GM19438 (cell line): ENCODE measurements around the gene POU2F2.
"Not testable (repeated sequence)": the region's sequence is repeated elsewhere in the genome, so short reads cannot be mapped to it uniquely, and the experiment has no call there.

Experiments
- ATAC-seq: cut with Tn5 transposase; IDR thresholded peaks from one replicate; pipeline ENCODE4 v1.9.1; 2021; ENCODE audit warnings: low read depth; ENCODE audit not compliant: unreplicated experiment

POU2F2 gene

GRCh38 chr19:42108527-42109389 lies 23.5 kb downstream of the POU2F2 start:
- ATAC-seq: no peak

- ATAC-seq: no peak
Measured at GRCh38 chr19:42105368-42105767, 26.9 kb downstream of the POU2F2 start.

GRCh38 chr19:42102877-42103276 lies 29.4 kb downstream of the POU2F2 start:
- ATAC-seq: no peak

GRCh38 chr19:42100241-42100640 lies 32.0 kb downstream of the POU2F2 start:
- ATAC-seq: not testable (repeated sequence)

DNA sequence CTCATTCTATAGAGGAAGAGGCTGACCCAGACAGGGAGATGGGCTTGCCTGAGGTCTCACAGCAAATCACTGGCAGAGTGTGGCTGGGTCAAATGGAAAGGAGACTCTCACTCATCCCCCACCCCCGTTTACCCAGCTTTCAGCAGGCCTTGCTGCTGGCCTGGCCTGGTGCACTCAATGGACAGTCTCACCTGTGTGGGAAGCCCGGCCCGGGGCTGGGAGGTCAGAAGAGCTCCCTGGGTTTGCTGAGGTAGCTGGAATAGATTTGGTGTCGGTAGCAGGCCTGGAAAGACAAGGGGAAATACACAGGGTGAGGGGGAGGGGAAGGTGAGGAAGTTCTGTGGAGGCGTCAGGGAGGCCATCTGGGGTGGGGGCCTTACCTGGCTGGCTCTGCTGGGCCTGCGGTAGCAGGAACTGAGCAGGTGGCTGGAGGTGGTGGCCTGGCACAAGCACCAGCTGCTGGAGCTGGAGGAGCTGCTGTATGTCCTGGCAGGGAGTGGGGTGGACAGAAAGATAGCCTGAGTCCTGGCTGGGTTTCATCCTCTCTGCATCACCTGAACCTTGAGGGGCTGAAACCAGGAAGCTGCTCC lies 32.8 kb downstream of the POU2F2 start:
- ATAC-seq: no peak

DNA sequence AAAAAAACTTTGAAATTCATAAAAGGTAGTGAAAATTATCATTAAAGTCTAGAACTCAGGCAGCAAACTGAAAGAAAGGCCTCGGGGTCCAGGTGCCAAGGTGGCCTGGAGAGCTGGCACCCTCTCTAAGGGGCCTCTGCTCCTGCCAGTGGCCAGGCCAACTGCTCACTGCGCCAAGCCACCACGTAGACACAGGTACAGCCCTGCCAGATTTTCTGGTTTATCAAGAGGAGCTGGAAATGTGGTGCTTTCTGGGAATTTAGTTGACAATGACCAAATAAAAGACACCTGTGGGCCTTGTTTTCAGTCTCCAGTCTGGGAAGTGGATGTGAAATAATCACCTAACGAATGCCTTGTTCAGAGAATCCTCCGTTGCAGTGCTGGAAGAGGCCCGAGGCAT lies 33.5 kb downstream of the POU2F2 start:
- ATAC-seq: no peak

DNA sequence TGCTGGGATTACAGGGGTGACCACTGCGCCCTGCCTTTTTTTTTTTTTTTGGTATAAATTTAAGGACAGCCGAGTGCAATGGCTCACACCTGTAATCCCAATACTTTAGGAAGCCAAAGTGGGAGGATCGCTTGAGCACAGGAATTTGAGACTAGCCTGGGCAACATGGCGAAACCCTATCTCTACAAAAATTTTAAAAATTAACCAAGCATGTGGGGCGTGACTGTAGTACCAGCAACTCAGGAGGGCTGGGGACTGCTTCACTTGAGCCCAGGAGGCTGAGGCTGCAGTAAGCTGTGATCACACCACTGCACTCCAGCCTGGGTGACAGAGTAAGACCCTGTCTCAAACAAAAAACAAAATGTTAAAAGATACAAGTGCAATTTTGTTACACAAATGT lies 34.8 kb downstream of the POU2F2 start:
- no peak for ATAC-seq

GRCh38 chr19:42096255-42096837 lies 35.9 kb downstream of the POU2F2 start:
- ATAC-seq: no peak

DNA sequence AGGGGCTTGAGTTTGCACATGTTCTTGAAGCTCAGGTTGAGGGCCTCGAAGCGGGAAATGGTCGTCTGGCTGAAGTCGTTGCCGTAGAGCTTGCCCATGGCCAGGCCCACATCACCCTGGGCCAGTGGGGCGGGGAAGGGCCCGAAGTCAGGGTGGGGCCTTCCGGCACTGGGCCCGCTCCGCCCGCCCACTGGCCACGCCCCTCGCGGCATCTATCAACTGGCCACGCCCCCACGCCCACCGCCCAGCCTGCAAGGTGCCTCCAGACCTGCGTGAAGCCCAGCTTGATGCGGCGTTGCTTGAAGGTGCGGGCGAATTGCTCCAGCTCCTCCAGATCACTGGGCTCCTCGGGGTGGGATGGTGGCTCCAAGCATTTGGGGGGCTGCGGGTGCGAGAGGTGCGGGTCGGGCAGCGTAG lies 36.4 kb downstream of the POU2F2 start:
- no peak for ATAC-seq

DNA sequence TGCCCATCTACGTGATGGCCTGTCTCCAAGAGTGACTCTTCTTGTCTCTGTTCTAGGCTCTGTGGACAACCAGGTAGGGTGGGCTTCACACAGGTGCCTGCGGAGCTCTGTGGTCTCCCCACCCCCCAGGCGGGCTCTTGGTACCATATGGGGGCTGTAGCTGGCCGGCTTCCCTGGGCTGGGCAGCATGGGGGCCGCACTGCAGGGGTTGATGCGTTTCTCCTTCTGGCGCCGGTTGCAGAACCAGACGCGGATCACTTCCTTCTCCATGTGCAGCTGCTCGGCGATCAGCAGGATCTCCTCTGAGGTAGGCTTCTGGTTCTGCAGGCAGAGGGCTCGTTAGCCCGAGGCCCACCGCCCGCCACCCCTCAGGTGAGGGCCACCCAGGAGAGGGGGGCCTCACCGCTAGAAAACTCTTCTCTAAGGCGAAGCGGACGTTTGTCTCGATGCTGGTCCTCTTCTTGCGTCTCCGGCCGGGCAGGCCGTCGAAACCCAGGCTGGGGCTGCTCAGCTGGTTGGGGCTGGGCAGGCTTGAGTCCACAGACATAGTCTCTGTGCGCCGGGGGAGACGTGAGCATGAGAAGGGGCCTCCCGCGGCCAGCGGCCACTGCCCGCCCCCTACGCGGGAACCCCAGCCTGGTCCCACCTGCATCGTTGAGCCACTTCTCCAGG lies 37.0 kb downstream of the POU2F2 start:
- no peak for ATAC-seq

DNA sequence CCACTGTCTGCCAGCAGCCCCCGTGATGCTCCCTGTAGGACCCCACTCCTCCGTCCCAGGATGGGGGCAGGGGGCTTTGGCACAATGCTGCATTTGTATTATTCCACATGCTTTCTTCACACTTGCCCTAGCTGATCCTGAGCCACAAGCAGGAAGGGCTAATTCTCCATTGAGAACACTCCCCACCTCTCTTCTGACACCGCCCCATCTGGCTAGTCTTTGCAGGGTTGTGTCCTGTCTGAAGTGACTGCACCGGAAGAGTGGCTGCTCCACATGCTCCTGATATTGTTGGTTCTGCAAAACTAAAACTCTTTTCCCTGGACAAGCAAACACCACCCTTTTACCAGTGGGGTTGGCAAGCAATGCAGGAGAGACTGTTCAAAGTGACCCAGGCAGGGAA lies 38.3 kb downstream of the POU2F2 start:
- ATAC-seq: no peak

DNA sequence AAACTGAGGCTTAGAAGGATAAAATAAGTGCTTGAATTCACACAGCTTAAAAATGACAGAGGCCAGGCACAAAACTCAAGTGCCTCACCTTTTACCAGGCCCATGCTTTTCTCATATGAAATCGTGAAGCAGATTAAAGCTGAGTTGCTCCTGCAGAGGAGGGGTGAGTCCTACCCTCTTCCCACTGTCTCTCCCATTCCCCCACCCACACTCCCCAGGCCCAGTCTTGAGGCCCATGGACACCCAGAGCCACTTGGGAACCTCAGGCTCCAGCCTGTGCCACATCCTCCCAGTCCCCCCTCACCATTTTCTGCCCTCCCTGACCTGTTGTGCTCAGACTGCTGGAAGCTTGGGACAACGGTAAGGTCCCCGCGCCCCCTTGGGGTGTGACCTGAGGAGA lies 38.7 kb downstream of the POU2F2 start:
- ATAC-seq: no peak

GRCh38 chr19:42092350-42092749 lies 39.9 kb downstream of the POU2F2 start:
- ATAC-seq: no peak

GRCh38 chr19:42091742-42092141 lies 40.5 kb downstream of the POU2F2 start:
- ATAC-seq: no peak

DNA sequence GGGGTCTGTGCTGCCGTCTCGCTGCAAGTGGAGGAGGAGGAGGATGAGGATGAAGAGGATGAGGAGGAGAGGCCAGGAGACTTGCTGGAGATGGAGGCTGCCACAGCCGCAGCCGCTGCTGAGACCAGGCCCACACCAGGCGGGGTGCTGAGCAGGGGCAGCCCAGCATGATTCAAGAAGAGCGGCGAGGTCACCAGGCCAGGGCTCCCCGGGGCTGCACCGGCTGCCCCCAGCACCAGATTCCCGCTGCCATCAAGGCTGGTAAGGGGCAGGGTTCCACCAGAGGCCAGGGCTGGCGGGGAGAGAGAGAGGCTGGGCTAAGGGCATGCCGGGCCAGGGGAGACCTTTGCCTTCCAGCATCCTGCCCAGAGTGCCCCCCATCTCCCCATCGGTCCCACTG lies 40.9 kb downstream of the POU2F2 start:
- no peak for ATAC-seq

GRCh38 chr19:42090672-42091071 lies 41.6 kb downstream of the POU2F2 start:
- no peak for ATAC-seq

DNA sequence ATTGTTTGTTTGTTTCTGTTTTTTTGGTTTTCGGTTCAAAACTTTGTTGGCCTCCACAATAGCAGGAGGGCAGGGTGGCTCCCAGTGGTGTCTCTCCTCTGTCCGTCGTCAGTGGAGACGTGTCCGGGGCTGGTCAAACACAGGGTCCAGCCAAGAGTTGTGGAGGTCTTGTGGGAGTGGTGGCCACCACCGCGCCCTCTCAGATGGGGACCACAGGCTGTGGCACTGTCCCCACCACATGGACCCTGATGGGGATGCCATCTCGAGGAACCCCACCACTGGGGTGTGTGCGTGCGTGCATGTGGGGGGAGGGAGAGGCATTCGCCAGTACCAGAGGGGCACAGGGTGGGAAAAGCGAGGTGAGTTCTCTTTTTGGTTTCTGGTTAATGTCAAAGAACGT lies 42.5 kb downstream of the POU2F2 start:
- no peak for ATAC-seq

GRCh38 chr19:42089191-42089750 lies 43.0 kb downstream of the POU2F2 start:
- no peak for ATAC-seq

- no peak for ATAC-seq
Measured at GRCh38 chr19:42088471-42089190, 43.6 kb downstream of the POU2F2 start.

DNA sequence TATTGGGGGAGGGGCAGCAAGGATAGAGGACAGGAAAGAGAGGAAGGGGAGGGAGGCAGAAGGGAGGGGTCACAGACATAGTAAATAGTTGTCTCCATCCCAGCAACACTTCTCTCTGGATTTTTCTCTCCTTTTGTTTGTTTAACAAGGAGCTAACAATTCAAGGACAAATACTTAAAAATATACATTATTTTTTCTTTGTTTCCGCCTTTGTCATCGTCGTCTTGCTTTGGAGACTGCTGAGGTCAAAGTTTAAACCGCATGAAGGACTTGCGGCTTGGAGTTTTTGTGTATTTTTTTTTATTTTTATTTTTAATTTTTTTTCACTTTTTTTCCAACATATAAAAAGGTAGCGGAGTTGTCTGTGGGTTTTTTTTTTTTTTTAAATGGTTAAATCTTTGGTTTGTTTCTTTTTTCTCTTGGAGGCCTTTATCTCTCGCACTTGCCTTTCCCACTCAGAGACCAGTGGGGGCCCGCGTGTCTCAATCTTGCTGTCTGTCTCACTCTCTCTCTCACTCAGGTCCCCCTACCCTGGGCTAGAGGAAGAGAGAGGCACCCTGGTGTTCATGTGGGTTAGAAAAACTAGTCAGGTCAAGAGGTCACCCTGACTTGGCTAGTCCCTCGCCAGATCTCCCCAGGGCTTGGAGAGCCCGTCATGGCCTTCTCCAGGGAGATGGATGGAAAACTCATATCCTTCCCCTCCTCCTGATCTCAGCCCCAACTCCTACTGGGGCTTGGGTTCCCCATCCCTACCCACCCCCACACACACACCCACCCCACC lies 45.3 kb downstream of the POU2F2 start:
- no peak for ATAC-seq
